ENCODE results near the gene ONECUT2.

DNA sequence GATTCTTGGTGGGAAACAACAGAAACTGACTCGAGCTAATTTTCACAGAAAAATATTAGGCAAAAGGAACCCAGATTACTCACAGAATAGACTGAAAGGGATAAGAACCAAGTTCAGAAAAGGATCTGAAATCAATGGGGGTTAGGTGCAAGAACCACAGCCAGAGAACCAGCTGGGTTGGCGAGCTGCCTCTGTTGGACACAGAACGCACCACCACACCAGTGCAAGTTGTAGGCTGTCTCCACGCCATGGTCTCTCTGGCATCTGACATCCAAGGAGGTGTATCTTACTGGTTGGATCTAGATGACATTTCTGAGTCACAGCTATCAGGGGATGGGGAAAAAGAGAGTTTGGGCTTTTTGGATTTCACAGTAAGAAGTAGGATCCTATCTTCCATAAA lies 18.6 kb upstream of the ONECUT2 start:
- TF ChIP-seq, protein P1, sequence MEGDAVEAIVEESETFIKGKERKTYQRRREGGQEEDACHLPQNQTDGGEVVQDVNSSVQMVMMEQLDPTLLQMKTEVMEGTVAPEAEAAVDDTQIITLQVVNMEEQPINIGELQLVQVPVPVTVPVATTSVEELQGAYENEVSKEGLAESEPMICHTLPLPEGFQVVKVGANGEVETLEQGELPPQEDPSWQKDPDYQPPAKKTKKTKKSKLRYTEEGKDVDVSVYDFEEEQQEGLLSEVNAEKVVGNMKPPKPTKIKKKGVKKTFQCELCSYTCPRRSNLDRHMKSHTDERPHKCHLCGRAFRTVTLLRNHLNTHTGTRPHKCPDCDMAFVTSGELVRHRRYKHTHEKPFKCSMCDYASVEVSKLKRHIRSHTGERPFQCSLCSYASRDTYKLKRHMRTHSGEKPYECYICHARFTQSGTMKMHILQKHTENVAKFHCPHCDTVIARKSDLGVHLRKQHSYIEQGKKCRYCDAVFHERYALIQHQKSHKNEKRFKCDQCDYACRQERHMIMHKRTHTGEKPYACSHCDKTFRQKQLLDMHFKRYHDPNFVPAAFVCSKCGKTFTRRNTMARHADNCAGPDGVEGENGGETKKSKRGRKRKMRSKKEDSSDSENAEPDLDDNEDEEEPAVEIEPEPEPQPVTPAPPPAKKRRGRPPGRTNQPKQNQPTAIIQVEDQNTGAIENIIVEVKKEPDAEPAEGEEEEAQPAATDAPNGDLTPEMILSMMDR (IDR thresholded peaks at IDR 0.05 in 2 of 3, conservative IDR thresholded peaks at IDR 0.05 in 1 of 3; ENCODE audit: insufficient read depth in 2 of 3, low read depth in 1 of 3, low read length in 3 of 3): no peak
- TF ChIP-seq EZH2 (IDR thresholded peaks at IDR 0.05; ENCODE audit: borderline replicate concordance, low read depth, low read length) (no peak), RAD21 (CRISPR knock-in tag; conservative IDR thresholded peaks at IDR 0.05 in 1 of 2, IDR thresholded peaks at IDR 0.05 in 1 of 2) (no peak), HDAC2 (IDR thresholded peaks at IDR 0.05) (no peak), POLR2A (conservative IDR thresholded peaks at IDR 0.05) (no peak)
- TF ChIP-seq, protein P2, sequence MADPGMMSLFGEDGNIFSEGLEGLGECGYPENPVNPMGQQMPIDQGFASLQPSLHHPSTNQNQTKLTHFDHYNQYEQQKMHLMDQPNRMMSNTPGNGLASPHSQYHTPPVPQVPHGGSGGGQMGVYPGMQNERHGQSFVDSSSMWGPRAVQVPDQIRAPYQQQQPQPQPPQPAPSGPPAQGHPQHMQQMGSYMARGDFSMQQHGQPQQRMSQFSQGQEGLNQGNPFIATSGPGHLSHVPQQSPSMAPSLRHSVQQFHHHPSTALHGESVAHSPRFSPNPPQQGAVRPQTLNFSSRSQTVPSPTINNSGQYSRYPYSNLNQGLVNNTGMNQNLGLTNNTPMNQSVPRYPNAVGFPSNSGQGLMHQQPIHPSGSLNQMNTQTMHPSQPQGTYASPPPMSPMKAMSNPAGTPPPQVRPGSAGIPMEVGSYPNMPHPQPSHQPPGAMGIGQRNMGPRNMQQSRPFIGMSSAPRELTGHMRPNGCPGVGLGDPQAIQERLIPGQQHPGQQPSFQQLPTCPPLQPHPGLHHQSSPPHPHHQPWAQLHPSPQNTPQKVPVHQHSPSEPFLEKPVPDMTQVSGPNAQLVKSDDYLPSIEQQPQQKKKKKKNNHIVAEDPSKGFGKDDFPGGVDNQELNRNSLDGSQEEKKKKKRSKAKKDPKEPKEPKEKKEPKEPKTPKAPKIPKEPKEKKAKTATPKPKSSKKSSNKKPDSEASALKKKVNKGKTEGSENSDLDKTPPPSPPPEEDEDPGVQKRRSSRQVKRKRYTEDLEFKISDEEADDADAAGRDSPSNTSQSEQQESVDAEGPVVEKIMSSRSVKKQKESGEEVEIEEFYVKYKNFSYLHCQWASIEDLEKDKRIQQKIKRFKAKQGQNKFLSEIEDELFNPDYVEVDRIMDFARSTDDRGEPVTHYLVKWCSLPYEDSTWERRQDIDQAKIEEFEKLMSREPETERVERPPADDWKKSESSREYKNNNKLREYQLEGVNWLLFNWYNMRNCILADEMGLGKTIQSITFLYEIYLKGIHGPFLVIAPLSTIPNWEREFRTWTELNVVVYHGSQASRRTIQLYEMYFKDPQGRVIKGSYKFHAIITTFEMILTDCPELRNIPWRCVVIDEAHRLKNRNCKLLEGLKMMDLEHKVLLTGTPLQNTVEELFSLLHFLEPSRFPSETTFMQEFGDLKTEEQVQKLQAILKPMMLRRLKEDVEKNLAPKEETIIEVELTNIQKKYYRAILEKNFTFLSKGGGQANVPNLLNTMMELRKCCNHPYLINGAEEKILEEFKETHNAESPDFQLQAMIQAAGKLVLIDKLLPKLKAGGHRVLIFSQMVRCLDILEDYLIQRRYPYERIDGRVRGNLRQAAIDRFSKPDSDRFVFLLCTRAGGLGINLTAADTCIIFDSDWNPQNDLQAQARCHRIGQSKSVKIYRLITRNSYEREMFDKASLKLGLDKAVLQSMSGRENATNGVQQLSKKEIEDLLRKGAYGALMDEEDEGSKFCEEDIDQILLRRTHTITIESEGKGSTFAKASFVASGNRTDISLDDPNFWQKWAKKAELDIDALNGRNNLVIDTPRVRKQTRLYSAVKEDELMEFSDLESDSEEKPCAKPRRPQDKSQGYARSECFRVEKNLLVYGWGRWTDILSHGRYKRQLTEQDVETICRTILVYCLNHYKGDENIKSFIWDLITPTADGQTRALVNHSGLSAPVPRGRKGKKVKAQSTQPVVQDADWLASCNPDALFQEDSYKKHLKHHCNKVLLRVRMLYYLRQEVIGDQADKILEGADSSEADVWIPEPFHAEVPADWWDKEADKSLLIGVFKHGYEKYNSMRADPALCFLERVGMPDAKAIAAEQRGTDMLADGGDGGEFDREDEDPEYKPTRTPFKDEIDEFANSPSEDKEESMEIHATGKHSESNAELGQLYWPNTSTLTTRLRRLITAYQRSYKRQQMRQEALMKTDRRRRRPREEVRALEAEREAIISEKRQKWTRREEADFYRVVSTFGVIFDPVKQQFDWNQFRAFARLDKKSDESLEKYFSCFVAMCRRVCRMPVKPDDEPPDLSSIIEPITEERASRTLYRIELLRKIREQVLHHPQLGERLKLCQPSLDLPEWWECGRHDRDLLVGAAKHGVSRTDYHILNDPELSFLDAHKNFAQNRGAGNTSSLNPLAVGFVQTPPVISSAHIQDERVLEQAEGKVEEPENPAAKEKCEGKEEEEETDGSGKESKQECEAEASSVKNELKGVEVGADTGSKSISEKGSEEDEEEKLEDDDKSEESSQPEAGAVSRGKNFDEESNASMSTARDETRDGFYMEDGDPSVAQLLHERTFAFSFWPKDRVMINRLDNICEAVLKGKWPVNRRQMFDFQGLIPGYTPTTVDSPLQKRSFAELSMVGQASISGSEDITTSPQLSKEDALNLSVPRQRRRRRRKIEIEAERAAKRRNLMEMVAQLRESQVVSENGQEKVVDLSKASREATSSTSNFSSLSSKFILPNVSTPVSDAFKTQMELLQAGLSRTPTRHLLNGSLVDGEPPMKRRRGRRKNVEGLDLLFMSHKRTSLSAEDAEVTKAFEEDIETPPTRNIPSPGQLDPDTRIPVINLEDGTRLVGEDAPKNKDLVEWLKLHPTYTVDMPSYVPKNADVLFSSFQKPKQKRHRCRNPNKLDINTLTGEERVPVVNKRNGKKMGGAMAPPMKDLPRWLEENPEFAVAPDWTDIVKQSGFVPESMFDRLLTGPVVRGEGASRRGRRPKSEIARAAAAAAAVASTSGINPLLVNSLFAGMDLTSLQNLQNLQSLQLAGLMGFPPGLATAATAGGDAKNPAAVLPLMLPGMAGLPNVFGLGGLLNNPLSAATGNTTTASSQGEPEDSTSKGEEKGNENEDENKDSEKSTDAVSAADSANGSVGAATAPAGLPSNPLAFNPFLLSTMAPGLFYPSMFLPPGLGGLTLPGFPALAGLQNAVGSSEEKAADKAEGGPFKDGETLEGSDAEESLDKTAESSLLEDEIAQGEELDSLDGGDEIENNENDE (IDR thresholded peaks at IDR 0.05; ENCODE audit: low read depth, low read length): no peak
